ENCODE data around the gene CYP27A1. TPM values are rescaled to one million over a fixed set of nuclear protein-coding genes. Genes with fewer than 3 reads are reported as not detected.
A peak's percentile ranks its signal among the peaks of the same experiment; 100 is the strongest.

The CYP27A1 gene
- total RNA-seq, 3 donors from 2014 or later, result 25.6 to 65.0 (median 28.8) TPM

GRCh38 chr2:218776488-218776887, 5.5 kb upstream of the CYP27A1 start:
- Histone ChIP-seq H3K4me1 (no peaks in the 10 kb centered on the region), H3K27me3 (no peaks in the 10 kb centered on the region), H3K4me3 (no peak overlapping the region), H3K27ac (no peak overlapping the region), H3K36me3 (no peaks in the 10 kb centered on the region), H3K9me3 (no peaks in the 10 kb centered on the region)
- DNase-seq (ENCODE audit: low spot score in 2 of 2), result no peak
- intact Hi-C loops (cut with DNase I; ENCODE audit: low total_unique reads), result no loop called here
- TF ChIP-seq POLR2A (IDR thresholded peaks at IDR 0.05) (no peak), POLR2AphosphoS5 (IDR thresholded peaks at IDR 0.05) (no peak)
- TF ChIP-seq, protein P1, sequence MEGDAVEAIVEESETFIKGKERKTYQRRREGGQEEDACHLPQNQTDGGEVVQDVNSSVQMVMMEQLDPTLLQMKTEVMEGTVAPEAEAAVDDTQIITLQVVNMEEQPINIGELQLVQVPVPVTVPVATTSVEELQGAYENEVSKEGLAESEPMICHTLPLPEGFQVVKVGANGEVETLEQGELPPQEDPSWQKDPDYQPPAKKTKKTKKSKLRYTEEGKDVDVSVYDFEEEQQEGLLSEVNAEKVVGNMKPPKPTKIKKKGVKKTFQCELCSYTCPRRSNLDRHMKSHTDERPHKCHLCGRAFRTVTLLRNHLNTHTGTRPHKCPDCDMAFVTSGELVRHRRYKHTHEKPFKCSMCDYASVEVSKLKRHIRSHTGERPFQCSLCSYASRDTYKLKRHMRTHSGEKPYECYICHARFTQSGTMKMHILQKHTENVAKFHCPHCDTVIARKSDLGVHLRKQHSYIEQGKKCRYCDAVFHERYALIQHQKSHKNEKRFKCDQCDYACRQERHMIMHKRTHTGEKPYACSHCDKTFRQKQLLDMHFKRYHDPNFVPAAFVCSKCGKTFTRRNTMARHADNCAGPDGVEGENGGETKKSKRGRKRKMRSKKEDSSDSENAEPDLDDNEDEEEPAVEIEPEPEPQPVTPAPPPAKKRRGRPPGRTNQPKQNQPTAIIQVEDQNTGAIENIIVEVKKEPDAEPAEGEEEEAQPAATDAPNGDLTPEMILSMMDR (IDR thresholded peaks at IDR 0.05), result no peak

DNA sequence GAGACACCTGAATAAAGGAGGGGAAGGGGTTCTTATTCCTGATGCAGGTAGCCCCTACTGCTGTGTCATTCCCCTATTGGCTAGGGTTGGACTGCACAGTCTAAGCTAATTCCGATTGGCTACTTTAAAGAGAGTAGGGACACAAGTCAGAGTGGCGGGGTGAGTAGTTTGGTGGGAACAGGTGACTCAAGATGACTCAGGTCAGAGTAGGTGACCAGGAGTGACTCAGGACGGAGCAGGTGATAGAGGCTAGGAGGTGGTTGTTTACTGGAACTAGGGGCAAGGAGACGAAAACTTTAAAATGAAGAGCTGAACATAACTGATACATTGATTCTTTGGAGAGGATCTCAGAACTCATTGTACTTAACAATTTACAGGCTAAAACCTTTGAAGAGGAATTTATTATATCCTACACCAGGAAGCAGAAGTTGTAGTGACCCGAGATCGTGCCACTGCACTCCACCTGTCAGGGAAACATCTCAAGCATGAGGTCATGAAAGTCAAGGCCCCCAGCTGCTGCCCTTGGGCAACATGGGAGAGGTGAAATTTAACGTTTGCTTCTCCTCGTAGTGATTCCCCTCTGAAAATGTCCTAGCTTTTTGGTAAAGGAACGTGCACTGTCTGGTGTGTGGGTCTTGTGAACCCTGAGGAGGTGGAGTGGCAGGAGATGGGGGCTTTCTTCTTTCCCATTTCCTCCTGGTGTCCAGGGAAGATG, 4.5 kb upstream of the CYP27A1 start:
- no peak overlapping the region for H3K27ac ChIP-seq
- no peaks in the 10 kb centered on the region for H3K27me3 ChIP-seq
- H3K36me3 ChIP-seq, result no peaks in the 10 kb centered on the region
- intact Hi-C loops (cut with DNase I; ENCODE audit: low total_unique reads), result no loop called here
- H3K9me3 ChIP-seq, result no peaks in the 10 kb centered on the region
- no peak for DNase-seq (ENCODE audit: low spot score in 2 of 2)
- H3K4me1 ChIP-seq, result no peaks in the 10 kb centered on the region
- no peak overlapping the region for H3K4me3 ChIP-seq
- TF ChIP-seq POLR2AphosphoS5 (IDR thresholded peaks at IDR 0.05), result no peak
- no peak for TF ChIP-seq POLR2A (IDR thresholded peaks at IDR 0.05)
- TF ChIP-seq, protein P1 (IDR thresholded peaks at IDR 0.05), result no peak

- H3K9me3 ChIP-seq, result no peaks in the 10 kb centered on the region
- no peaks in the 10 kb centered on the region for H3K4me1 ChIP-seq
- intact Hi-C loops (cut with DNase I; ENCODE audit: low total_unique reads), result no loop called here
- no peak overlapping the region for H3K4me3 ChIP-seq
- no peak for TF ChIP-seq POLR2AphosphoS5 (IDR thresholded peaks at IDR 0.05)
- TF ChIP-seq, protein P1 (IDR thresholded peaks at IDR 0.05), result no peak
- TF ChIP-seq POLR2A (IDR thresholded peaks at IDR 0.05), result no peak
- no peak for DNase-seq (ENCODE audit: low spot score in 2 of 2)
- H3K36me3 ChIP-seq, result no peaks in the 10 kb centered on the region
- H3K27ac ChIP-seq, result no peak overlapping the region
- H3K27me3 ChIP-seq, result no peaks in the 10 kb centered on the region
Observed at GRCh38 chr2:218780046-218780445, 1.9 kb upstream of the CYP27A1 start.

DNA sequence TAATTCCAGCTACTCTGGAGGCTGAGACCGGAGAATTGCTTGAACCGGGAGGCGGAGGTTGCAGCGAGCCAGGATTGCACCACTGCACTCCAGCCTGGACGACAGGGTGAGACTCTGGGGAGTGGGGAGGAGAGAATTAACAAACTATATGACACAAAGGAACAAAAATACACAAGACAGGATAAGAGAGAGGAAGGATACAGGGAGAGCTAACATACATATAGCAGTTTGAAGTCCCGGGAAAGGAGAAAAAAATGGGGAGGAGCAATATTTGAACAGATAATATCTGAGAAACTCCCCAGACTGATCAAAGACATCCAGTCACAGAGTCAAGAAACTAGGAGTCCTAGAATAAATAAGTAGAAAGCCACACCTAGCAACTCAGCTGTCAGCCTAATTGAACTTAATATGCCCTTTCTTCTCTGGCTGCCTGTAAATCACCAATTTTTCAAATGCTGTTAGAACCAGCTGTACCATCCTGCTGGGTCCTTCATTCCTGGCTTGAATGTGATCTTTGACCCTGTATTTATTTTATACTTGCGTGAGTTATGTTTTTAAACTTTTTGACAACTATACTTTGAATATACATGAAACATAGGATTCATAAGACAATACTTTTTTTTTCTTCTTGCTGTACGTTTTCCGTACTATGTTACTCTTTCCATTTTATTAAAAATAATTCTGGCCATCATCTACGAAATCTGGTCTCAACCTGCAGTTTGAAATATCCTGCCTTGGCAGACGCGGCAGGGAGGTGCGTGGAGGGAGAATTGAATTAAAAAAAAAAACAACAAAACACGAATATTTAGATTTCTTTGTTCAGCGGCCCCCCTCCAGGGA, 876 bp upstream of the CYP27A1 start:
- TF ChIP-seq POLR2AphosphoS5 (IDR thresholded peaks at IDR 0.05) (no peak), POLR2A (IDR thresholded peaks at IDR 0.05) (no peak)
- TF ChIP-seq, protein P1 (IDR thresholded peaks at IDR 0.05), result no peak
- intact Hi-C loops (cut with DNase I; ENCODE audit: low total_unique reads), result no loop called here
- Histone ChIP-seq H3K27me3 (no peaks in the 10 kb centered on the region), H3K27ac (peak overlapping the region; percentile 91), H3K4me3 (peak overlapping the region; percentile 69 to 80 (median 76)), H3K4me1 (no peaks in the 10 kb centered on the region), H3K36me3 (no peaks in the 10 kb centered on the region), H3K9me3 (no peaks in the 10 kb centered on the region)
- DNase-seq (ENCODE audit: low spot score in 2 of 2), result no peak

DNA sequence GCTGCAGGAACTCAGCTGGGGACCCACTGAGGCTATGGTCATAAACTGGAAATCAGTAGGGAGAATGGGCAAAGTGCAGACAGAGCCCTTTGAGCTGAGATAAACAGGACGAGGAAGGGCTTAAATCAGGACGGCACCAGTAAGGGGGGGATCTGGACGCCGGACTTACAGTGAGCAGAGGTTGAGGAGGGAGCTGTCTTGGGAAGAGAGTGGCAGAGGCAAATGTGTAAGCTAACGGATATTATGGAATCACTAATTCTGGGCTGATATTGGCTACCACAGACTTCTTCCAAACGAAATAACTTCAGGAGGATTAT, 539 bp downstream of the CYP27A1 start:
- DNase-seq (ENCODE audit: low spot score in 2 of 2), result no peak
- peak overlapping the region; percentile 69 to 80 (median 76) for H3K4me3 ChIP-seq
- H3K27me3 ChIP-seq, result no peaks in the 10 kb centered on the region
- no peaks in the 10 kb centered on the region for H3K4me1 ChIP-seq
- no peaks in the 10 kb centered on the region for H3K9me3 ChIP-seq
- peak overlapping the region; percentile 91 for H3K27ac ChIP-seq
- intact Hi-C loops (cut with DNase I; ENCODE audit: low total_unique reads), result no loop called here
- TF ChIP-seq POLR2A (IDR thresholded peaks at IDR 0.05) (no peak), POLR2AphosphoS5 (IDR thresholded peaks at IDR 0.05) (no peak)
- TF ChIP-seq, protein P1 (IDR thresholded peaks at IDR 0.05), result no peak
- H3K36me3 ChIP-seq, result no peaks in the 10 kb centered on the region
